ENCODE results near the gene ODAD4.

ODAD4 gene

DNA sequence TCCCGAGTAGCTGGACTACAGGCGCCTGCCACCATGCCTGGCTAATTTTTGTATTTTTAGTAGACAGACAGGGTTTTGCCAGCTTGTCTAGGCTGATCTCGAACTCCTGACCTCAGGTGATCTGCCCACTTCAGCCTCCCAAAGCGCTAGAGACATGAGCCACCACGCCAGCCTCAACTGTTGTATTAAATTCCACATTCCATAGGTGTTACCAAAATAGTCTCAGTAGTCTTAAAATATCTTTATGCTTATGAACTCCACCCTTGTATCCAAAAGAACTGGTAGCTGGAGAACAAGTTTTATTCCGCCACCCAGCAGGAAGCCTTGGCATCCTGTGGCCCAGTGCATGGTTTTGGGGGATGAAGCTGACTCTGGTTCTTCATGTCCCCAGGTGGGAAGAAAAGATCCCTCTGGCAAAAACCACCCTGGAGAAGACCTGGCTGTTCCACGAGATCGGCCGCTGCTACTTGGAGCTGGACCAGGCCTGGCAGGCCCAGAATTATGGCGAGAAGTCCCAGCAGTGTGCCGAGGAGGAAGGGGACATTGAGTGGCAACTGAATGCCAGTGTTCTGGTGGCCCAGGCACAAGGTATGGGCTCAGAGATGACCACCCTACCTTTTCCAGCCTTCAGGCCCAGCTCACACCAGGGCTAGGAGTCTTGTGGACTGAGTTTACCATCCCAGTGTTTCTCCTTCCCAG is 18.5 kb downstream of the ODAD4 start:
- no peak overlapping the region for H3K27ac Mint-ChIP-seq
- no peaks in the 10 kb centered on the region for H3K9me3 Mint-ChIP-seq
- no peaks in the 10 kb centered on the region for H3K36me3 Mint-ChIP-seq
- H3K4me1 Mint-ChIP-seq, result no peaks in the 10 kb centered on the region
- H3K27me3 Mint-ChIP-seq, result no peaks in the 10 kb centered on the region
- ATAC-seq, result no peak
- no peak overlapping the region for H3K4me3 Mint-ChIP-seq

DNA sequence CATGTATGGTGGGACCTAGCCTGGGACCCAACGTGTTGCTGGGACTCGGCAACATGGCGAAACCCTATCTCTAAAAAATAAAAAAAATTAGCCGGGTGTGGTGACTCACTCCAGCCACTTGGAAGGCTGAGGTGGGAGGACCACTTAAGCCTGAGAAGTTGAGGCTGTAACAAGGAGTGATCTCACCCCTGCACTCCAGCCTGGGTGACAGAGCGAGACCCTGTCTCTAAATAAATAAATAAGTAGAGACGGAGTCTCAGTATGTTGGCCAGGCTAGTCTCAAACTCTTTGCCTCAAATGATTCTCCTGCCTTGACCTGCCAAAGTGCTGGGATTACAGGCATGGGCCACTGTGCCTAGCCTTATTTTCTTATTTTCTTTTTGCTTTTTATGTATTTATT is 26.1 kb downstream of the ODAD4 start:
- no peaks in the 10 kb centered on the region for H3K9me3 Mint-ChIP-seq
- H3K27ac Mint-ChIP-seq, result no peak overlapping the region
- peaks cover 9% of the 10 kb centered on the region for H3K27me3 Mint-ChIP-seq
- no peak for ATAC-seq
- no peaks in the 10 kb centered on the region for H3K4me1 Mint-ChIP-seq
- H3K4me3 Mint-ChIP-seq, result no peak overlapping the region
- no peaks in the 10 kb centered on the region for H3K36me3 Mint-ChIP-seq

DNA sequence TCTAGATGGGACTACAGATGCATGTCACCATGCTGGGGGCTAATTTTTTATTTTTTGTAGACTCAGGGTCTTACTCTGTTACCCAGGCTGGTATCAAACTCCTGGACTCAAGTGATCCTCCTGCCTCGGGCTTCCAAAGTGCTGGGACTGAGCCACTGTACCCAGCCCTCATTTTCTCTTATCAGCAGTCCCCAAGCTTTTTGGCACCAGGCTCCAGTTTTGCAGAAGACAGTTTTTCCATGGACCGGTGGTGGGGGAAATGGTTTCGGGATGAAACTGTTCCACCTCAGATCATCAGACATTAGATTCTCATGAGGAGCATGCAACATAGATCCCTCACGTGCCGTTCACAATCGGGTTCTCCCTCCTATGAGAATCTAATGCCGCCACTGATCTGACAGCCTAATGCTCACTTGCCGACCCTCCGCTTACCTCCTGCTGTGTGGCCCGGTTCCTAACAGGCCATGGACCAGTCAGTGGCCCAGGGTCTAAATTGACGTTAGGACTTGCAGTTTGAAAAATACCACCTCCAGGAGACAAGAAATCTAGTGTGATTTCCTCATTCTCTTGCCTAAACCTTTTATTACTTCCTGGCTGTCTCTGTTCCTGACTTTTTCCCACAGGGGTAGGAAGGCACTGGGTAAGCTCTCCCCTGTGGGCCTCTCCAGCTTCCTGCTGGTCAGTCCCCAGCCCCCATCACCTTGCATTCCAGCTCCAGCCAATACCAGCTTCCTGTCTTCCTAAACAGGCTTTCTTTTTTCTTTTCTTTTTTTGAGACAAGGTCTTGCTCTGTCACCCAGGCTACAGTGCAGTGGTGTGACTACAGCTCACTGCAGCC is 26.8 kb downstream of the ODAD4 start:
- Mint-ChIP-seq H3K27ac (no peak overlapping the region), H3K9me3 (no peaks in the 10 kb centered on the region), H3K27me3 (peaks cover 9% of the 10 kb centered on the region), H3K4me3 (no peak overlapping the region), H3K4me1 (no peaks in the 10 kb centered on the region), H3K36me3 (no peaks in the 10 kb centered on the region)
- no peak for ATAC-seq

DNA sequence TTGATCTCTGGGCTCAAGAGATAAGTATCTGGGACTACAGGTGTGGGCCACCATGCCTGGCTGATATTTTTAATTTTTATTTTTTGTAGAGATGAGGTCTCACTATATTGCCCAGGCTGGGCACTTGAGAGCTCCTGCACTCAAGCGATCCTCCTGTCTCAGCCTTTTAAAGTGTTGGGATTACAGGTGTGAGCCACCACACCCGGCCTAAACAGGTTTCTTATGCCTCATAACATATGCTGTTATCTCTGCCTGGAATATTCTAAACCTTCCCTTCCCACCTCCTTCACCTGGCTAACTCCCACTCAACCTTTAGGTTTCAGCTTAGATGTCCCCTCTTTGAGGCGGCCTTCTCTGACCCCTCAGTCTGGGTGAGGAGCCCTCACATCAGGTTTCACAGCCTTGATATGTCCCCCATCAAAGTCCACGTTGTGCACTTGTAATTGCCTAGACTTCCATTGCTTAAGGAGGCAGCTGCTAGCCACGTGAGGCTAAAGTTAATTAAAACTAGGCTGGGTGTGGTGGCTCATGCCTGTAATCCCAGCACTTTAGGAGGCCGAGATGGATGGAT is 27.5 kb downstream of the ODAD4 start:
- Mint-ChIP-seq H3K4me1 (no peaks in the 10 kb centered on the region), H3K9me3 (no peaks in the 10 kb centered on the region), H3K4me3 (no peak overlapping the region), H3K27me3 (peaks cover 9% of the 10 kb centered on the region), H3K36me3 (no peaks in the 10 kb centered on the region), H3K27ac (no peak overlapping the region)
- no peak for ATAC-seq

DNA sequence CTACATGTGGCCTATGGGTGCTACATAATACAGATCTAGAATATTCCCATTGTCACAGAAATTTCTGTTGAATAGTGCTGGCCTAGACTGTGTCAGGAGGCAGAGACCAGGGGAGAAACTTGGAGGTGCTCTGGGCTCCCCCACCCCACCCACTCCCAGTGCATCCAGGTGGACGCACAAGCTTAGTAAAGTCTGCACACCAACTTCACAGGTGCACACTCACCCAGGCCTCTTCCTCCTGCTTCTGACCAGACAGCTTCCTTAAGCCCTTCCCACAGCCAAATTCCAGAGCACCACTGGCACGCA is 28.6 kb downstream of the ODAD4 start:
- Mint-ChIP-seq H3K4me3 (no peak overlapping the region), H3K9me3 (no peaks in the 10 kb centered on the region), H3K36me3 (no peaks in the 10 kb centered on the region), H3K4me1 (no peaks in the 10 kb centered on the region), H3K27ac (no peak overlapping the region), H3K27me3 (peaks cover 9% of the 10 kb centered on the region)
- ATAC-seq, result no peak

DNA sequence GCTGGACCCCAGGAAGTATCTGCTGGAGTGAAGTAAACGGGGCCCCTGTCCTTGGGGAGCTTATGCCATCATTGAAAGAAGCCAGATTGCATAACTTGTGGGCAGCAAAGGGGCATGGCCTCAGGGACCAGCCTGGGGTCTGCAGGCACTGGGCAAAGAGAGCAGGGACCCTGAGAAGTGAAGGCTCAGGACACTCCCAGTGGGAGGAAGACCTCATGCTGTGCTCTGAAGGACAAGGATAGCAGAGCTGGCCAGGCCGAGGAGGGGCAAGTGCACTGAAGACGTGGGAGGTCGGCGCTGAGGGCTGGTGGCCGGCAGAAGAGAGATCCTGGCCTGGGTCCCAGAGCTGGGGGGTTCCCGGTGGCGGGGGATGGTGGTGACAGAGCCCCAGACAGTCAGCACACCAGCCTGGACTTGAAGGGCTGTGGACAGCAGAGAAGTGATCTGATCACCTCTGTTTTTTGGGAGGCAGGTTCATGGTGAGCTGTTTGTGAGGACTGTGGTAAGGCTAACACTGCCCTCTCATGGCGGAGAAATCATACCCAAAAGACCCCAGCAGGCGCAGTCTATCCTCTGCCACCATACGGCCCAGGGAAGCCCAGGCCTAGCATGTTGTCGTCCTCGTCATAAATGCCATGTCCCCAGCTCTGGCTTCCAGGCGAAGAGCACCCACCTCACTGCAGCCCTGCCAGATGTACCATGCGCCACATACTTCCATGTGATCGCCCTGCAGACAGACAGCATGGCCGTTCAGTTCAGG is 29.1 kb downstream of the ODAD4 start:
- H3K4me1 Mint-ChIP-seq, result no peaks in the 10 kb centered on the region
- peaks cover 9% of the 10 kb centered on the region for H3K27me3 Mint-ChIP-seq
- no peak for ATAC-seq
- H3K4me3 Mint-ChIP-seq, result no peak overlapping the region
- H3K36me3 Mint-ChIP-seq, result no peaks in the 10 kb centered on the region
- H3K9me3 Mint-ChIP-seq, result no peaks in the 10 kb centered on the region
- no peak overlapping the region for H3K27ac Mint-ChIP-seq

DNA sequence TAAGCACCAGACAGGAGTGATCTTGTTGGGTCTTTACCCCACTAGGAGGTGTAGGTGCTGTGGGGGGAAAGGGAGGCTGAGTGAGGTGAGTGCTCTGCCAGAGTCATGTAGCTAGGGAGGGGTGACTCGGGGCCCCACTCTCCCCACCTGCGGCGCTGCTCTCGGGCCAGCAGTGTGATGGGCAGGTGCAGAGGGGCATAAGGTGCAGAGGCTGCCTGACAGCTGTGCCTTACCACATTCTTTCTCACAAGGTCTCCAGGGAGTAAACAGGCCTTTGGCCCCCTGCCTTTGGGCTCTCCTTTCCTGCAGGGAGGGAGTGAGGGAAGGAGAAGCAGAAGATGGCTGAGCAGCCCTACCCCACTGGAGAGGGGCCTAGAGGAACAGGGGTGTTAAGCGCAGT is 31.7 kb downstream of the ODAD4 start:
- no peak overlapping the region for H3K27ac Mint-ChIP-seq
- H3K4me3 Mint-ChIP-seq, result no peak overlapping the region
- no peaks in the 10 kb centered on the region for H3K36me3 Mint-ChIP-seq
- H3K27me3 Mint-ChIP-seq, result peaks cover 9% of the 10 kb centered on the region
- H3K4me1 Mint-ChIP-seq, result peaks cover 16% of the 10 kb centered on the region
- ATAC-seq, result no peak
- no peaks in the 10 kb centered on the region for H3K9me3 Mint-ChIP-seq

DNA sequence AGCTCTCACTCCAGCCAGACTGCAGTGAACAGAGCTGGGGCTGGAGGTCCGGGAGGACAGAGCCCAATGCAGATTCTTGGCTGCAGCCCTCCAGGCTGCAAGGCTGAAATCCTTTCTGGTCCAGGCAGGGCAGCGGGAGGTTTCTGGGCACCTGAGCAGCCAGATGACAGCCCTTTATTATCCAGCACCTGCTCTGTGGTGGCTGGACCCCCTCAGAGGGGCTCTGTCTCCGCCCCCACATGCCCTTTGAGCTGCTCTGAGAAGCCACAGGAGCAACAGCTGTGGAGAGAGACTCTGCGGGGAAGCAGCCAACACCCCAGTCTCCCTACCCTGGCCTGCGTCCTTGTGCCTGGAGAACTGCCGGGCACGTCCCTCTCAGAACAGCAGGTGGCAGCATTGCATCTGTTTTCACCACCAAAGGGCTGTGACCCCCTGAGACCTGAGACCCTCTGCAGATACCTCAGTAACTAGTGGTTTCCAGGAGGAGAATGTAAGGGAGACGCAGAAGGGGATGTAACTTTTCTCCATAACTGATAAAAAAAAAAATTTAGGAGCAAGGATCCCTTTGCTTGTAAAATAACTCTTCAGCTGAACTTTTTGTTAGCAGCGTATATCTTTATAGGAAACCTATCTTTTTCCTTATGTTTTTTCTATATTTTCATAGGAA is 32.5 kb downstream of the ODAD4 start:
- Mint-ChIP-seq H3K9me3 (no peaks in the 10 kb centered on the region), H3K27me3 (peaks cover 1% of the 10 kb centered on the region), H3K4me3 (no peak overlapping the region), H3K4me1 (peaks cover 24% of the 10 kb centered on the region), H3K27ac (no peak overlapping the region), H3K36me3 (no peaks in the 10 kb centered on the region)
- no peak for ATAC-seq

DNA sequence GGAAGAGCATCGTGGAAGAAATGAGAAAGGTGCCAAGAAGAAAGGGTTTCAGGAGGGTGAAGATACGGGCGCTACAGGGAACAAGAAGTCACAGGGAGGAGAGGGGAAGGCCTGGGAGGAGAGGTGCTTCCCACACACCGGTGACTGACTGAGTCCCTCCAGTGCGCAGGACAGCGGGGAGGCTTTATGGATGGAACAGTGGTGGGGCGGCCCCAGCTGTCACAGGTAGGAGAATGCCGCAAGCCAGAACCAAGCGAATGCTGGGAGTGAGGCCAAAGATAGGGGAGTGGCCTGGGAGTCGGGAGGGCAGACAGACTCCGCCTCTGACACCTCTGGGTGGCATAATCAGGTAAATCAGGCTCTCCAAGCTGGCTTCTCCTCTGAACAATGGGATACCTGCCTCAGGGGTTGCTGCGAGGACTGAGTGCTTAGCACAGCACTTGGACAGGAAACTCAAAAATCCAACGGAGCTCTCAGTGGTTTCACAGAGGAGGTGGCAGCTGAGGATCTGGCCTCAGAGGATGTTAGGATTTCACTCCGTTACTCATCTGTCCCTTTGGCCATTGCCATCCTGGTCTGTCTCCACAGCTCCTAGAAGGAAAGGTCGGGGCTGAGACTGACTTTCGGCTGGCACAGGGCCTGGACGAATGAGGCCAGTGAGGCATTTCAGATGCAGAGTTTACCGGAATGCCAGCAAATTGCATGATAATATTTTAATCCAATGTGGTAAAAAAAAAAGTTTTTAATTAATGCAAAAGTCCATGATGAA is 35.5 kb downstream of the ODAD4 start:
- Mint-ChIP-seq H3K27me3 (no peaks in the 10 kb centered on the region), H3K36me3 (no peaks in the 10 kb centered on the region), H3K4me1 (peaks cover 44% of the 10 kb centered on the region), H3K9me3 (no peaks in the 10 kb centered on the region), H3K27ac (peak overlapping the region; percentile 38), H3K4me3 (peak overlapping the region; percentile 79)
- ATAC-seq, result peak; percentile 74

DNA sequence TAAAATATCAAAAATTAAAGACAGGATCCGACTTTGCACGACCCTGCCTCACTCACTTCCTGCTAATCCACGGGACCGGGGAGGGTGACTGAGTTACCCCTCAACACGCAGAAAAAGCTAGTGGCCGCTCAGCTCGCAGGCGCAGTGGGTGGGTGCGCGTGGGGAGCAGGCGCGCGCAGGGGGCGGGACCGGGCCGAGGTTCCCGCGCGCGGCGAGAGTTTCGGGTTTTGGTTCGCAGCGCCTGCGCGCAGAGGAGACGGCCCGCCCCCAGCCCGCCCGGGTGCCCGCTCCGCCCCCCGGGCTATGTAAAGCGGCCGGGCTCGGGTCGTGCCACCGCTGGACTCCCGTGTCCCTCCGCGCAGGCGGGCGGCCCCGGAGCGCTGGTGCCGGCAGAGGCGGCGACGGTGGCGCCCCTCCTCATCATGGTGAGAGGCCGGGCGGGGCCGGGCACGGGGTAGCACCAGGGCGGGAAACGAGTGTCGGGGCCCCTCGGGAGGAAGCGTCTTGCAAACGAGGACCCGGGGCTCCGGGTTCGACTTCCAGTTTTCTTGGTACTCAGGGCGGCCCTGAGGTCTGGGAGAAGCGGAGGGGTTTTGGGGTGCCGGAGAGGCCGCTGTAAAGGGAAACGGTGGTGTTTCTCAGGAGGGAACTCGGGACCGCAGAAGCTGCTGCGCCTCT is 36.2 kb downstream of the ODAD4 start, which contains the start of gene CNP:
TSS of gene CNP (plus strand) at position 333 of the 678 bp plus-strand sequence. CDS start at position 423, 90 bp downstream.
- Mint-ChIP-seq H3K27ac (peak within 1 kb of the TSS; percentile 38), H3K36me3 (no peaks in the 10 kb centered on the region), H3K9me3 (no peaks in the 10 kb centered on the region), H3K27me3 (no peaks in the 10 kb centered on the region), H3K4me3 (peak within 1 kb of the TSS; percentile 79), H3K4me1 (peaks cover 50% of the 10 kb centered on the region)
- peak; percentile 92 for ATAC-seq

DNA sequence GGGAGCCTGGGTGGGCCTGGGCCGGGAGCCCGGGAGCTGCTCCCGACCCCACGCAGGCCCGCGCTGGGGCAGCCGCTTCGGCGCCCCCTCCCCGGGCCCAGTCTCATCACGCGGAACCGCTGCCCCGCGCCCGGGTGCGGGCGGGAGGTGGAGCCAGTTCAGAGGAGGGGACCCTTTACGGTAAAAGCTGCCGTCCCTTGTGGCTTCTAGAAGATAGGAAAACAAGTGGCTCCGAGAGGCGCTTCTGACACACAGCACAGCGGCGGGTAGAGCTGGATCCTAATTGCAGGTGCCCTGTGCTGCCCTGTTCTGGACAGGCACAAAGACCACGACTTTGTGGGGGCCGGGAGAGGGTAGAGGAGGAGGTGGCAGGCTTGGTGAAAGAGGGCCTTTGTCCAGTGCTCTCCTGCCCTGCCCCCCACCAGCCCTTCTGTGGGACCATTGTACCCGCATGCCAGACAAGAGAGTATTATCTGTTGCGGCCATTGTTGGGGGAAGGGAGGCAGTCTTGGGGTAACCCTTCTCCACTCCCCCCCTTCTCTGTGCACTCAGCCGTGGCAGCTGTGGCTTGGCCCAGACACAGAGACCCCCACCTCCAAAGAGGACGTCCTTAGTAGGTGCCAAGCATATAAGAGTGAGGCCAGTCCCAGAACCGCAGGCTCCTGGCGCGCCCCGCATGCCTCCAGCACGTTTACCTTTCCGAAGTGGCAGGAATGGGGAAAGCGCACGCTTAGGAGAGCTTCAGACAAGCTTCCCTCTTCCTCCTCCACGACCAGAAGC is 36.9 kb downstream of the ODAD4 start:
- Mint-ChIP-seq H3K4me1 (peaks cover 57% of the 10 kb centered on the region), H3K27ac (peak overlapping the region; percentile 38), H3K36me3 (peaks cover 3% of the 10 kb centered on the region), H3K9me3 (no peaks in the 10 kb centered on the region), H3K27me3 (no peaks in the 10 kb centered on the region), H3K4me3 (peak overlapping the region; percentile 79)
- ATAC-seq, result peak; percentile 14

DNA sequence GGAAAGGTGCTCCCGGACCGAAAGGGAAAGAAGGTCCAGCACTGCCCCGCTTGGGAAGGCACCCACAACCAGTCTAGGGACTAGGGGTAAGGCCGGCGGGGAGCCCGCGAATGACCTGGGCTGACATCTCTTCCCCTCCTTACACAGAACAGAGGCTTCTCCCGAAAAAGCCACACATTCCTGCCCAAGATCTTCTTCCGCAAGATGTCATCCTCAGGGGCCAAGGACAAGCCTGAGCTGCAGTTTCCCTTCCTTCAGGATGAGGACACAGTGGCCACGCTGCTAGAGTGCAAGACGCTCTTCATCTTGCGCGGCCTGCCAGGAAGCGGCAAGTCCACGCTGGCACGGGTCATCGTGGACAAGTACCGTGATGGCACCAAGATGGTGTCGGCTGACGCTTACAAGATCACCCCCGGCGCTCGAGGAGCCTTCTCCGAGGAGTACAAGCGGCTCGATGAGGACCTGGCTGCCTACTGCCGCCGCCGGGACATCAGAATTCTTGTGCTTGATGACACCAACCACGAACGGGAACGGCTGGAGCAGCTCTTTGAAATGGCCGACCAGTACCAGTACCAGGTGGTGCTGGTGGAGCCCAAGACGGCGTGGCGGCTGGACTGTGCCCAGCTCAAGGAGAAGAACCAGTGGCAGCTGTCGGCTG is 37.6 kb downstream of the ODAD4 start:
- Mint-ChIP-seq H3K27ac (peak overlapping the region; percentile 38), H3K36me3 (peaks cover 8% of the 10 kb centered on the region), H3K9me3 (no peaks in the 10 kb centered on the region), H3K27me3 (no peaks in the 10 kb centered on the region), H3K4me3 (peak overlapping the region; percentile 79), H3K4me1 (peaks cover 64% of the 10 kb centered on the region)
- no peak for ATAC-seq

DNA sequence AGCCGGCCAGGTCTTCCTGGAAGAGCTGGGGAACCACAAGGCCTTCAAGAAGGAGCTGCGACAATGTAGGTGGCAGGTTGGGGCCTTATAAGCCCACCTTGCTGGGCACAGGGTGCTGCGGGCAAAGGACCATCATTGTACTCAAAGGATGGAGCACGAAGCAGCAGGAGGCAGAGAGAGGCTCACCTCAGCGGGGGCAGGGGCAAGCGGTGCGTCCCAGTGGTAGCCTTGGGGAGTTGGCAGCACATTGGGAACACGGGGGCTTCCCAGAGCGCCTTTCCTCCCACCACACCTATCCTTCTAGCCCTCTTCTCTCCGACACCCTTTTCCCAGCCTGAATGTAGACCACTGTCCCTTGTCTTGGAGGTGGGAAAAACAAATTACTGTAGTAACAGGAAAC is 38.3 kb downstream of the ODAD4 start:
- Mint-ChIP-seq H3K36me3 (peaks cover 13% of the 10 kb centered on the region), H3K27me3 (no peaks in the 10 kb centered on the region), H3K4me3 (no peak overlapping the region), H3K27ac (no peak overlapping the region), H3K4me1 (peaks cover 71% of the 10 kb centered on the region), H3K9me3 (no peaks in the 10 kb centered on the region)
- ATAC-seq, result no peak
